NCI-H446 (cell line): Measurements from ENCODE around the gene ZNF789.
"Not testable (repeated sequence)": the region's sequence is repeated elsewhere in the genome, so short reads cannot be mapped to it uniquely, and the experiment has no call there.

Source experiments
- DNase-seq, 2 experiments: peaks; one replicate each; lab custom pipeline; 2025; lab: John Stamatoyannopoulos, UW

ZNF789 gene

GRCh38 chr7:99472561-99473314 lies at the start of gene ZNF789:
TSS of gene ZNF789 (plus strand) at chr7:99472890. CDS start at chr7:99476457, 3,567 bp downstream.
- peak; percentile 84 to 93 for DNase-seq

GRCh38 chr7:99424932-99425730 lies 47.6 kb upstream of the ZNF789 start:
- DNase-seq = no peak

- DNase-seq = no peak
Observed at GRCh38 chr7:99428972-99429566, 43.6 kb upstream of the ZNF789 start.

- DNase-seq = no peak
Observed at GRCh38 chr7:99429756-99430155, 42.9 kb upstream of the ZNF789 start.

- DNase-seq = not testable (repeated sequence)
Observed at GRCh38 chr7:99431756-99432540, 40.7 kb upstream of the ZNF789 start.

- no peak for DNase-seq
Observed at GRCh38 chr7:99433158-99433557, 39.5 kb upstream of the ZNF789 start.

GRCh38 chr7:99437946-99438572 lies 34.6 kb upstream of the ZNF789 start:
- no peak for DNase-seq

GRCh38 chr7:99438573-99439480 lies 33.9 kb upstream of the ZNF789 start, which contains the start of the genes CPSF4 and PTCD1:
TSS of gene CPSF4 (plus strand) at chr7:99438943. CDS start at chr7:99439083, 140 bp downstream.
TSS of gene PTCD1 (minus strand) at chr7:99438798. CDS start at chr7:99435242, 3,556 bp downstream.
- peak; percentile 81 to 92 for DNase-seq

GRCh38 chr7:99440195-99440594 lies 32.5 kb upstream of the ZNF789 start:
- DNase-seq = no peak

GRCh38 chr7:99446096-99446495 lies 26.6 kb upstream of the ZNF789 start:
- no peak for DNase-seq

- no peak for DNase-seq
Observed at GRCh38 chr7:99447943-99448342, 24.7 kb upstream of the ZNF789 start.

- DNase-seq = no peak
Observed at GRCh38 chr7:99448855-99449254, 23.8 kb upstream of the ZNF789 start.

GRCh38 chr7:99449326-99449725 lies 23.4 kb upstream of the ZNF789 start:
- no peak for DNase-seq

GRCh38 chr7:99451936-99452335 lies 20.8 kb upstream of the ZNF789 start:
- DNase-seq = no peak

GRCh38 chr7:99452541-99452940 lies 20.1 kb upstream of the ZNF789 start:
- DNase-seq = no peak

- DNase-seq = no peak
Observed at GRCh38 chr7:99453105-99453504, 19.6 kb upstream of the ZNF789 start.

GRCh38 chr7:99455874-99456273 lies 16.8 kb upstream of the ZNF789 start:
- DNase-seq = no peak

- no peak for DNase-seq
Observed at GRCh38 chr7:99456288-99456687, 16.4 kb upstream of the ZNF789 start.

- no peak for DNase-seq
Observed at GRCh38 chr7:99457050-99457649, 15.5 kb upstream of the ZNF789 start.
